Aorta (tissue), 5 donors: ENCODE results near the gene NUP35. TPM values are rescaled to one million over a fixed set of nuclear protein-coding genes. Genes with fewer than 3 reads are reported as not detected.
"Not testable (repeated sequence)": the region's sequence is repeated elsewhere in the genome, so short reads cannot be mapped to it uniquely, and the experiment has no call there.

ENCODE experiments used
- ATAC-seq: fragments of 200-7000 bp; cut with Tn5 transposase; one replicate; pipeline ENCODE4 v1.9.1; 2022; ENCODE audit warnings: moderate library complexity; ENCODE audit not compliant: low FRiP score
- DNase-seq, 2 donors: peaks; one replicate each; pipeline ENCODE4 v3.0.0-alpha.2; 2020
- H3K27ac ChIP-seq, 2 donors: one replicate each; pipeline ENCODE4 v1.5.1; 2013; ENCODE audit warnings: low read length in 2 of 2, mild to moderate bottlenecking in 2 of 2, moderate library complexity in 2 of 2, control low read depth in 1 of 2, inconsistent platforms in 1 of 2, low read depth in 1 of 2
- H3K27me3 ChIP-seq, 2 donors: one replicate each; pipeline ENCODE4 v1.6.1; 2013; ENCODE audit warnings: control low read depth in 1 of 2, low read length in 1 of 2, mild to moderate bottlenecking in 1 of 2, moderate library complexity in 1 of 2; ENCODE audit not compliant: insufficient read depth in 2 of 2, control insufficient read depth in 1 of 2
- H3K36me3 ChIP-seq, 2 donors: one replicate each; pipeline ENCODE4 v1.6.1; 2013; ENCODE audit warnings: control low read depth in 1 of 2, low read length in 1 of 2, mild to moderate bottlenecking in 1 of 2; ENCODE audit not compliant: insufficient read depth in 2 of 2, control insufficient read depth in 1 of 2
- H3K4me1 ChIP-seq, 2 donors: one replicate each; pipeline ENCODE4 v1.6.1; 2013; ENCODE audit warnings: low read length in 2 of 2, control low read depth in 1 of 2, mild to moderate bottlenecking in 1 of 2, moderate library complexity in 1 of 2; ENCODE audit not compliant: insufficient read depth in 2 of 2, control insufficient read depth in 1 of 2
- H3K4me3 ChIP-seq, 2 donors: one replicate each; pipeline ENCODE4 v1.5.1; 2013; ENCODE audit warnings: low read length in 2 of 2, control low read depth in 1 of 2, mild to moderate bottlenecking in 1 of 2
- H3K9me3 ChIP-seq: one replicate; pipeline ENCODE4 v1.6.1; 2013; ENCODE audit warnings: mild to moderate bottlenecking, low read length; ENCODE audit not compliant: control insufficient read depth
- WGBS, 2 donors: extraction: QIAGEN DNeasy Blood & Tissue Kit; methylation state at CpG; one replicate each; pipeline ENCODE4 v1.1.7; 2013; 5-methylcytosine and 5-hydroxymethylcytosine counted together
- intact Hi-C, 2 donors: fragments of 100-400 bp; cut with DNase I; formaldehyde crosslinking; loops; one replicate each; pipeline versions ENCODE4 v1.14.2 to v1.15.0; 2022
- polyA plus RNA-seq, 2 donors: library from polyadenylated mRNA; stranded (reverse); fragments of 200-250 nt; gene quantifications; one replicate each; pipeline ENCODE4 v1.2.3, GENCODE V29; 2013
- total RNA-seq, 2 donors: library from RNA; stranded (reverse); fragmentation: NEBNext Ultra II Directional; extraction: Animal tissue kit (Norgen Biotek cat#: 25700); gene quantifications; one replicate each; pipeline ENCODE4 v1.2.1, GENCODE V29; 2021
- donor health status: healthy with polysubstance abuse.
- donor health status: Bipolar disorder and iron deficiency.
- donor health status: DM: no; HTN: no; CAD: no.
- donor health status: DM: no; HTN: no; CAD: no.
- donor health status: DM: yes; HTN: yes; CAD: no.

The NUP35 gene
- total and polyA plus RNA-seq, 4 donors, result 7.1 to 17.0 (median 10.7) TPM

DNA sequence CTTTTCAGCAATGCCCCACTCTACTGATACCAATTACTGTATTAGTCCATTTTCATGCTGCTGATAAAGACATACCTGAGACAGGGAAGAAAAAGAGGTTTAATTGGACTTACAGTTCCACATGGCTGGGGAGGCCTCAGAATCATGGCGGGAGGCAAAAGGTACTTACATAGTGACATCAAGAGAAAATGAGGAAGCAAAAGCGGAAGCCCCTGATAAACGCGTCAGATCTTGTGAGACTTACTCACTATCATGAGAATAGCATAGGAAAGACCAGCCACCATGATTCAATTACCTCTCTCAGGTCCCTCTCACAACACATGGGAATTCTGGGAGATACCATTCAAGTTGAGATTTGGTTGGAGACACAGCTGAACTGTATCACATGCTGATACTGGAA is 30.5 kb downstream of the NUP35 start:
- H3K9me3 ChIP-seq, H3K36me3 ChIP-seq: not testable (repeated sequence)
- 72% methylated on average over 4 of the region's 4 CpGs for WGBS, 2 donors

GRCh38 chr2:183157131-183157530 is 32.9 kb downstream of the NUP35 start:
- Histone ChIP-seq H3K27ac (no peak overlapping the region), H3K4me3 (no peak overlapping the region), H3K27me3 (no peaks in the 10 kb centered on the region), H3K4me1 (no peaks in the 10 kb centered on the region), H3K9me3 (no peaks in the 10 kb centered on the region), H3K36me3 (no peaks in the 10 kb centered on the region)
- DNase-seq (no peak), ATAC-seq (no peak)
- intact Hi-C loops, result no loop called here
- WGBS, 2 donors, result 77 to 79% methylated on average over 4 of the region's 4 CpGs

More for the DNA sequence above, 30.5 kb downstream of the NUP35 start:
- H3K4me3 ChIP-seq, H3K4me1 ChIP-seq, H3K27me3 ChIP-seq, intact Hi-C loops, ATAC-seq, DNase-seq, H3K27ac ChIP-seq: not testable (repeated sequence)

DNA sequence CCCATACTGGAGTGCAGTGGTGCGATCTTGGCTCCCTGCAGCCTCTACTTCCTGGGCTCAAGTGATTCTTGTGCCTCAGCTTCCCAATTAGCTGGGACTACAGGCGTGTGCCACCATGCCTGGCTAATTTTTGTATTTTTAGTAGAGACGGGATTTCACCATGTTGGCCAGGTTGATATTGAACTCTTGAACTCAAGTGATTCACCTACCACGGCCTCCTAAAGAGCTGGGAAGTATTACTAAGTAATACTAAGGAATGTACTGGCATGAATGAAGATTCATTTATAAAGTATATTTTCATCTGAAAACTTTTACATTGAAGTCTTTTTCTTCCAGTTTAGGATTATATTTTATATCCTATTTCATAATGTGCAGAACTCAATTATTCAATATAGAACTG is 38.1 kb downstream of the NUP35 start:
- Histone ChIP-seq H3K4me1 (no peaks in the 10 kb centered on the region), H3K4me3 (no peak overlapping the region), H3K36me3 (peaks cover 0 to 2% of the 10 kb centered on the region in 2 donors), H3K27me3 (no peaks in the 10 kb centered on the region), H3K9me3 (no peaks in the 10 kb centered on the region), H3K27ac (no peak overlapping the region)
- DNase-seq (no peak), ATAC-seq (no peak)
- intact Hi-C loops, result no loop called here
- WGBS, 2 donors, result 94 to 96% methylated on average over 4 of the region's 4 CpGs

DNA sequence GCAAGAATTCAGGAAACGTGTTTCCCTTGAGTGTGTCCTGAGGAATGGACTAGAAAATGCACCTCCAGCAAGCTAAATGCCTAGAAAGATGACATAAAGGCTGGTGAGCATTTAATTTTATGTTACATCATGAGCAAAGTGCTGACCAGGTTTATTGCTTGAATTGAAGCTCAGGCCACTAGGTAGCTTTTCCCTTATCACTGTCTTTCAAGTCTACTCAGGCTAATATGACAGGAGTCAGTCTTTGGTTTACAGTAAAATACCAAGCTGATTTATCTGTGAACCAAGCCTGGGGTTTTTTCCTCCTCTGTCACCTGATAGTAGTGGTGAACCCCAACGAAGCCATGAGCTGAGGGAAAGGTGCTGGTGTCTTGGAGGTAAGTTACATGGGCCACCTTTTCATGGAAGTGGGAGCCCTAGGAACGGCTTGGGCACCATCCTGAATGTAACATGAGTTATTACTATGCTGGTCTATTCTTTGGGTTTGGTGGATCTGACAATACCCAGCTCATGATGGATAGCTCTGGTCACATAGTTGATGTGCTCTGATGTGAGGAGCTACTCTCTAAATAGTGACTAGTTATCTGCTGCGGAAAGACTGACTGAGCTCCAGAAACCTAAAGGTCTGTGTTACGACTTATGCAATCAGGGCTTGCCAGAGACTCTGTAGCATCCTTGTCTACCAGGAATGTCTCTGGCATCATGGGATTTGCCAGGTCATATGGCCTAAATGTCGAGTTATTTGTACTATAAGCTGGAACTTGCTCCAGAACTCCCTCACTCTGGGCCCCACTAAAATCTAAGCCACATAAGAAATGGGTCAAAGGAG is 39.8 kb downstream of the NUP35 start:
- ATAC-seq (no peak), DNase-seq (no peak)
- 70 to 71% methylated on average over 6 of the region's 6 CpGs for WGBS, 2 donors
- no peak overlapping the region for H3K27ac ChIP-seq
- H3K4me3 ChIP-seq, result no peak overlapping the region
- H3K27me3 ChIP-seq, result no peaks in the 10 kb centered on the region
- intact Hi-C loops, result no loop called here
- no peaks in the 10 kb centered on the region for H3K9me3 ChIP-seq
- no peaks in the 10 kb centered on the region for H3K4me1 ChIP-seq
- H3K36me3 ChIP-seq, result peaks cover 0 to 2% of the 10 kb centered on the region in 2 donors

DNA sequence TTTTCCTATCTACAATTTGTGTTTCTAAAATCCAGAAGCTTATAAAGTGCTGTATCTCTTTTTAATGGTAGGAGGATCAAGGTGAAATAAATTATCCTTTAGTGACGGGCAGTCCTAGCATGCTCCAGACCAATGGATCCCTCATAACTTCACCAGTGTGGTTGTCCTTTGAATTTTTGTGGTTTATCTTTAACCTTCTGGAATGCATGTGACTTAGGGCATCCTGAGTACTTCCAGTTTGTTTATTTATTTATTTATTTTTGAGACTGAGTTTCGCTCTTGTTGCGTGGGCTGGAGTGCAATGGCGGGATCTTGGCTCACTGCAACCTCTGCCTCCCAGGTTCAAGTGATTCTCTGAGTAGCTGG is 40.4 kb downstream of the NUP35 start:
- peaks cover 0 to 2% of the 10 kb centered on the region in 2 donors for H3K36me3 ChIP-seq
- no peaks in the 10 kb centered on the region for H3K27me3 ChIP-seq
- H3K4me3 ChIP-seq, result no peak overlapping the region
- ATAC-seq, result no peak
- 98% methylated on average over 4 of the region's 4 CpGs for WGBS, 2 donors
- H3K4me1 ChIP-seq, result no peaks in the 10 kb centered on the region
- no peak for DNase-seq
- H3K27ac ChIP-seq, result no peak overlapping the region
- intact Hi-C loops, result no loop called here
- no peaks in the 10 kb centered on the region for H3K9me3 ChIP-seq

DNA sequence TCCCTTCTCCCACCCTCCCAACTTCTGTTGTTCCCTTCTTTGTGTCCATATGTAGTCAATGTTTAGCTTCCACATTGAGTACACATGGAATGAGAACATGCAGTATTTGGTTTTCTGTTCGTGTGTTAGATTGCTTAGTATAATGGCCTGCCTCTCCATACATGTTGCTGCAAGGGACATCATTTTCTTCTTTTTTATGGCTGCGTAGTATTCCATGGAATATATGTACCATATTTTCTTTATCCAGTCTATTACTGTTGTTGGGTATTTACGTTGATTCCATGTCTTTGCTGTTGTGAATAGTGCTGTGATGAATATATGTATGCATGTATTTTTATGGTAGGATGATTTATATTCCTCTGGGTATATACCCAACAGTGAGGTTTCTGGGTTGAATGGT is 42.0 kb downstream of the NUP35 start:
- Histone ChIP-seq H3K36me3 (peaks cover 0 to 2% of the 10 kb centered on the region in 2 donors), H3K9me3 (no peaks in the 10 kb centered on the region), H3K4me1 (no peaks in the 10 kb centered on the region), H3K27ac (no peak overlapping the region), H3K27me3 (no peaks in the 10 kb centered on the region), H3K4me3 (no peak overlapping the region)
- ATAC-seq (no peak), DNase-seq (no peak)
- intact Hi-C loops, result no loop called here
- WGBS, 2 donors, result 93 to 98% methylated on average over 3 of the region's 3 CpGs

DNA sequence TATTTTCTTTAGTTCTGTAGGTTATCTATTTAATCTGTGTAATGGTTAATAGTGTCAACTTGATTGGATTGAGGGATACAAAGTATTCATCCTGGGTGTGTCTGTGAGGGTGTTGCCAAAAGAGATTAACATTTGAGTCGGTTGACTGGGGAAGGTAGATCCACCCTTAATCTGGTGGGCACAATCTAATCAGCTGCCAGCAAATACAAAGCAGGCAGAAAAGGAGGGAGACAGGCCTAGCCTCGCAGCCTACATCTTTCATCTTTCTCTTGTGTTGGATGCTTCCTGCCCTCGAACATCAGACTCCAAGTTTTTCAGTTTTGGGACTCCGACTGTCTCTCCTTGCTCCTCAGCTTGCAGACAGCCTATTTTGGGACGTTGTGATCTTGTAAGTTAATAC is 42.7 kb downstream of the NUP35 start:
- intact Hi-C loops, H3K27ac ChIP-seq, H3K27me3 ChIP-seq, DNase-seq, H3K36me3 ChIP-seq, H3K4me1 ChIP-seq, H3K4me3 ChIP-seq, H3K9me3 ChIP-seq, ATAC-seq: not testable (repeated sequence)
- 90 to 93% methylated on average over 5 of the region's 5 CpGs for WGBS, 2 donors

DNA sequence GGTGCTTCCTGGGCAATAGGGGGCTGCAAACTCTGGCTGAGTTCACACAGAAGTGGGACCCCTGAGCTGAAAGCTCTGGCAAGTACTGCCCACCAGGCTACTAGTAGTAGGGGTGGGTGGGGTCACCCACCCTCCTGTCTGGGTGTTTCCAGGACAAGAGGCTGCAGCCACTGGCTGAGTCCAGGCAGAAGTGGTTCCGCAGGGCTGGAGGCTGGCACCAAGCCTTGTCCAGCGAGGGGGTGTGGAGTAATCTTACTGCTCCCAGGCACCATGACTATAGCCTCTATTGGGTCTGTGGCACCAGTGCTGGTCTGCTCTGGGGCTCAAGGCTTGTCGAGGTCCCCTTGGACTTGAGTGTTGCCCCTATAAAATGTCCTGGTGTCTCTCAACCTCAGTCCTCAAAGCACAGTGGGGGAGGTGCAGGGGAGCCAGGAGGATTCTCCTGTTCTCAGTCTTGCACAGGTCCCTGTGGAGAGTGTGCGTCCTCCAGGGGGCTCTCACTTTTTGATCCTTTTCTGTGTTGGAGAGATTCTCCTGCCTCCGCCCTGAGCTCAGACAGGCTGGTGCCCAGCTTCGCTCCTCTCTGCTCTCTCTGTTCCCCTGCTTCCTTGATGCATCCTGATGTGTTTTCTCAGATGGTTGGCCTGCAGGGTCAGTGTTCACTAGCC is 48.1 kb downstream of the NUP35 start:
- no peak overlapping the region for H3K27ac ChIP-seq
- WGBS, 2 donors, result 92 to 93% methylated on average over 6 of the region's 6 CpGs
- ATAC-seq (peak; percentile 41), DNase-seq (no peak)
- no peaks in the 10 kb centered on the region for H3K4me1 ChIP-seq
- H3K4me3 ChIP-seq, result no peak overlapping the region
- H3K9me3 ChIP-seq, result no peaks in the 10 kb centered on the region
- intact Hi-C loops, result no loop called here
- H3K27me3 ChIP-seq, result no peaks in the 10 kb centered on the region
- no peaks in the 10 kb centered on the region for H3K36me3 ChIP-seq

GRCh38 chr2:183179156-183179555 is 54.9 kb downstream of the NUP35 start:
- no peaks in the 10 kb centered on the region for H3K36me3 ChIP-seq
- ATAC-seq (no peak), DNase-seq (no peak)
- 73 to 76% methylated on average over 4 of the region's 4 CpGs for WGBS, 2 donors
- no peaks in the 10 kb centered on the region for H3K27me3 ChIP-seq
- H3K4me1 ChIP-seq, result no peaks in the 10 kb centered on the region
- intact Hi-C loops, result no loop called here
- H3K9me3 ChIP-seq, result no peaks in the 10 kb centered on the region
- H3K27ac ChIP-seq, result no peak overlapping the region
- H3K4me3 ChIP-seq, result no peak overlapping the region
